MM.1S (cell line): ENCODE results near the gene SPTSSB.

Experiments
- EZH2 ChIP-seq: fragments of 300-600 bp; sonication (generic); optimal IDR thresholded peaks from 2 replicates; pipeline ENCODE3; 2017; ENCODE audit warnings: low read depth, mild to moderate bottlenecking, antibody characterized with exemption, low read length, mixed read lengths
- EZH2phosphoT487 ChIP-seq: fragments of 300-600 bp; sonication (generic); IDR thresholded peaks from 2 replicates; pipeline ENCODE4 v1.6.1; 2018; ENCODE audit warnings: antibody characterized with exemption, low read length
- TF ChIP-seq, protein P1 (sequence below): fragments of 300-600 bp; sonication (generic); IDR thresholded peaks from 2 replicates; pipeline ENCODE4 v1.5.1; 2016; ENCODE audit warnings: antibody characterized with exemption, low read length, mixed read lengths

DNA sequence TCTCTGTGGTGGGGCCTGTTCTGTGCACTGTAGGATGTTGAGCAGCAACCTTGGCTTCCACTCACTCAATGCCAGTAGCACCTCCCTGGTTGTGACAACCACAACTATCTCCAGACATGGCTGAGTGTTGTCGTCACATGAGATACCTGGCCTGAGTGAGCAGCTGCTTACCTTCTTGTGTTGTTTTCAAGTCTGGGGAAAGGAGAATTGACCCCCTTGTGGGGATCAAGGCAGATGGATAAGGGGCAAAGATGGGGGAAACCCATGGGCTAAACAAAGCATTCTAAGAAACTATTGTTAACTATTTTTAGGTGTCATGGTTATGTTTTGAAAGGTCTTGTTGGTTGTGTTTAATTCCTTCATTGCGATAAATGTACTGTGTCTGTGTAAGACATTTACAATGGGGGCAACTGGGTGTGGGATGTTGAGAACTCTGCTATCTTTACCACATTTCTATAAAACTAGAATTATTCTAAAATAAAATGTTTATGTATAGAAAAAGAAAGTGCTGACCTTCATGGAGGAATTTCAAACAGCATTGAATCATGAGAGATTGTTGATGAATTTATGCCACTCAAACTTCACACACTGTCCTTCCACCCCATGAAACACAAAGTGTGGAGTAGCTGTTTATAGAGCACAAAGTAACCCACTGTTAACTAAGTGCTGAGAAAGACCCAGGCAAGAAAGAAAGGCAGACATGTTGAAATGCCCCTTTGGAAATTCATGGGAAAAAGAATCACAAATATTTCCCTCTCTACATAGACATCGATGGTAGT is 48.4 kb upstream of the SPTSSB start:
- TF ChIP-seq, protein P1, sequence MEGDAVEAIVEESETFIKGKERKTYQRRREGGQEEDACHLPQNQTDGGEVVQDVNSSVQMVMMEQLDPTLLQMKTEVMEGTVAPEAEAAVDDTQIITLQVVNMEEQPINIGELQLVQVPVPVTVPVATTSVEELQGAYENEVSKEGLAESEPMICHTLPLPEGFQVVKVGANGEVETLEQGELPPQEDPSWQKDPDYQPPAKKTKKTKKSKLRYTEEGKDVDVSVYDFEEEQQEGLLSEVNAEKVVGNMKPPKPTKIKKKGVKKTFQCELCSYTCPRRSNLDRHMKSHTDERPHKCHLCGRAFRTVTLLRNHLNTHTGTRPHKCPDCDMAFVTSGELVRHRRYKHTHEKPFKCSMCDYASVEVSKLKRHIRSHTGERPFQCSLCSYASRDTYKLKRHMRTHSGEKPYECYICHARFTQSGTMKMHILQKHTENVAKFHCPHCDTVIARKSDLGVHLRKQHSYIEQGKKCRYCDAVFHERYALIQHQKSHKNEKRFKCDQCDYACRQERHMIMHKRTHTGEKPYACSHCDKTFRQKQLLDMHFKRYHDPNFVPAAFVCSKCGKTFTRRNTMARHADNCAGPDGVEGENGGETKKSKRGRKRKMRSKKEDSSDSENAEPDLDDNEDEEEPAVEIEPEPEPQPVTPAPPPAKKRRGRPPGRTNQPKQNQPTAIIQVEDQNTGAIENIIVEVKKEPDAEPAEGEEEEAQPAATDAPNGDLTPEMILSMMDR = no peak
- TF ChIP-seq EZH2 = no peak
- no peak for TF ChIP-seq EZH2phosphoT487
